ENCODE data around the gene SOX1.

SOX1 gene

GRCh38 chr13:112069061-112069844, 2.3 kb downstream of the SOX1 start:
- Histone ChIP-seq H3K4me3 (ENCODE audit: low read depth, low read length) (no peak overlapping the region), H3K27ac (ENCODE audit: extremely low read depth, low read depth, low read length) (no peak overlapping the region), H3K4me1 (ENCODE audit: control insufficient read depth, insufficient read depth, low read length) (no peaks in the 10 kb centered on the region), H3K36me3 (ENCODE audit: control insufficient read depth in 2 of 2, insufficient read depth in 1 of 2, low read length in 2 of 2) (no peaks in the 10 kb centered on the region), H3K9me3 (ENCODE audit: control insufficient read depth, insufficient read depth, low read depth, low read length) (no peaks in the 10 kb centered on the region)
- ChIA-PET POLR2A (no interaction called here), CTCF (no interaction called here)
- TF ChIP-seq ZEB2 (tag by site-specific recombination; IDR thresholded peaks at IDR 0.05) (no peak), ZNF302 (tag by site-specific recombination; IDR thresholded peaks at IDR 0.05; ENCODE audit: low read depth) (no peak), ZSCAN5A (tag by site-specific recombination; IDR thresholded peaks at IDR 0.05) (no peak), ZBTB7A (tag by site-specific recombination; IDR thresholded peaks at IDR 0.05; ENCODE audit: low read depth) (no peak), ZBTB8A (tag by site-specific recombination; IDR thresholded peaks at IDR 0.05) (0 out of 2 replicates have a peak, but pooled peaks have one; percentile 3), FEZF1 (tag by site-specific recombination; IDR thresholded peaks at IDR 0.05) (no peak), ZNF26 (tag by site-specific recombination; IDR thresholded peaks at IDR 0.05) (no peak), RBAK (tag by site-specific recombination; IDR thresholded peaks at IDR 0.05) (no peak), ZBTB26 (tag by site-specific recombination; optimal IDR thresholded peaks at IDR 0.05) (peak; percentile 46), ZNF624 (tag by site-specific recombination; IDR thresholded peaks at IDR 0.05) (no peak), ZNF335 (tag by site-specific recombination; conservative IDR thresholded peaks at IDR 0.05) (peak; percentile 68), ZNF266 (tag by site-specific recombination; IDR thresholded peaks at IDR 0.05; ENCODE audit: low read depth) (no peak), ZNF221 (tag by site-specific recombination; IDR thresholded peaks at IDR 0.05; ENCODE audit: borderline replicate concordance) (no peak), ZNF239 (tag by site-specific recombination; IDR thresholded peaks at IDR 0.05) (no peak)

GRCh38 chr13:112069845-112070251, 2.9 kb downstream of the SOX1 start:
- no peaks in the 10 kb centered on the region for H3K36me3 ChIP-seq (ENCODE audit: control insufficient read depth in 2 of 2, insufficient read depth in 1 of 2, low read length in 2 of 2)
- H3K9me3 ChIP-seq (ENCODE audit: control insufficient read depth, insufficient read depth, low read depth, low read length): no peaks in the 10 kb centered on the region
- no peak overlapping the region for H3K27ac ChIP-seq (ENCODE audit: extremely low read depth, low read depth, low read length)
- no peaks in the 10 kb centered on the region for H3K4me1 ChIP-seq (ENCODE audit: control insufficient read depth, insufficient read depth, low read length)
- POLR2A ChIA-PET: no interaction called here
- no peak overlapping the region for H3K4me3 ChIP-seq (ENCODE audit: low read depth, low read length)
- CTCF ChIA-PET: no interaction called here
- no peak for TF ChIP-seq ZFP69B (tag by site-specific recombination; IDR thresholded peaks at IDR 0.05)
- TF ChIP-seq SETDB1 (IDR thresholded peaks at IDR 0.05; ENCODE audit: insufficient read length, low read length): no peak
- TF ChIP-seq ZNF280D (tag by site-specific recombination; IDR thresholded peaks at IDR 0.05): no peak
- TF ChIP-seq TSHZ1 (tag by site-specific recombination; IDR thresholded peaks at IDR 0.05; ENCODE audit: borderline replicate concordance): no peak
- no peak for TF ChIP-seq GLIS1 (tag by site-specific recombination; IDR thresholded peaks at IDR 0.05)
- TF ChIP-seq ZNF184 (tag by site-specific recombination; IDR thresholded peaks at IDR 0.05): no peak
- TF ChIP-seq ZBTB44 (tag by site-specific recombination; IDR thresholded peaks at IDR 0.05): no peak
